Activated T-cell treated with anti-CD3 and anti-CD28 coated beads for 24 hours (primary cell): ENCODE data around the gene GRIN2C.

Source experiments
- DNase-seq: peaks from one replicate; pipeline ENCODE4 v3.0.0-alpha.2; 2020; ENCODE audit warnings: low read depth

GRIN2C gene

DNA sequence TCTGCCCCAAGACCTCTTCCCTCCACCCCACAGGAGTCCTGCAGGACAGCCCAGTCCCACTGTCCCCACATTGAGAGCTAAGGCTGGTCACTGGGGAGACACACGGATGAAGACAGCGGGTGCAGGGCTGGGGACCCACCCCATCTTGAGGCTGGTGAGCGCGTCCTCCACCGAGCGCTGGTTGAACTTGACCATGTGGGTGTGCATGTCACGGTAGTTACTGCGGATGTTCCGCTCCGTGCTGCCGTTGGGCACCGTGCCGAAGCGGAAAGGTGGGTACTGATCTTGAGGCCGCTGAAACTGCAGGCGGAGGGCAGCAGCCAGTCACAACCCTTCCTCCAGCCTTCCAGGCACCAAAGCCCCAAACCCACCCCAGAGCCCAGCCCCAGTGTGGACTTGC is 13.1 kb downstream of the GRIN2C start:
- DNase-seq = no peak

GRCh38 chr17:74843352-74843627 is 16.4 kb downstream of the GRIN2C start:
- DNase-seq = no peak

GRCh38 chr17:74842599-74843351 is 16.9 kb downstream of the GRIN2C start:
- no peak for DNase-seq

GRCh38 chr17:74842146-74842598 is 17.5 kb downstream of the GRIN2C start:
- DNase-seq = no peak

DNA sequence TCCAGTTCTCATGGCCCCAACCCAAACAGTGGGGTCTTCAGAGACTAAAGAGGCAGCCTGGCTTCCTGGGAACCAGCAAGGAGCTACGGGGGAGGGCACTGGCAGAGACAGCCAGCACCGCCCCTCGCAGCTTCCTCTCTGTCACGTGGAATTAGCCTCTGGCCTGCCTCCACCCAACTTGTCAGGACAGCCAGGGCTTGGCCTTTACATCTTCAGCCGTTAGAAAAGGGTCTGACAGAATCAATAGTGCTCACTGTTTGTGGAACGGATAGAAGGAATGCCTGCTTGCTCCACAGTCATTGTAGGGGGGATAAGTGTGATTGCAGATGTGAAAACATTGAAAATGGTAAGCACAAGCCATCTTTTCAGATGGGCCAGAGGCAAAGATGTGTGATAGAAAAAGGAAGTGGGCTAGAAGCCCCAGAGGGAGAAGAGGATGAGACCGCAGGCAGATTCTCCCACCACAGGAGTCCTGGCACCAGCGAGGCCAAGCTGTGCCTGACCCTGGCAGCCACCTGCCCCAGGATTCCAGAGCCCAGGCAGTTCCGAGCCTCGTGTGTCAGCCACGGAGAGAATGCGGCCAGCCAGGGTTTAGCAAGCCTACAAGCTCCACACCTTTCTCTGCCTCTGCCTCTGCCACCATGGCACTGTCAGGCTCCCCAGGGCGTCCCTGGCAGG is 18.6 kb downstream of the GRIN2C start:
- DNase-seq = no peak

DNA sequence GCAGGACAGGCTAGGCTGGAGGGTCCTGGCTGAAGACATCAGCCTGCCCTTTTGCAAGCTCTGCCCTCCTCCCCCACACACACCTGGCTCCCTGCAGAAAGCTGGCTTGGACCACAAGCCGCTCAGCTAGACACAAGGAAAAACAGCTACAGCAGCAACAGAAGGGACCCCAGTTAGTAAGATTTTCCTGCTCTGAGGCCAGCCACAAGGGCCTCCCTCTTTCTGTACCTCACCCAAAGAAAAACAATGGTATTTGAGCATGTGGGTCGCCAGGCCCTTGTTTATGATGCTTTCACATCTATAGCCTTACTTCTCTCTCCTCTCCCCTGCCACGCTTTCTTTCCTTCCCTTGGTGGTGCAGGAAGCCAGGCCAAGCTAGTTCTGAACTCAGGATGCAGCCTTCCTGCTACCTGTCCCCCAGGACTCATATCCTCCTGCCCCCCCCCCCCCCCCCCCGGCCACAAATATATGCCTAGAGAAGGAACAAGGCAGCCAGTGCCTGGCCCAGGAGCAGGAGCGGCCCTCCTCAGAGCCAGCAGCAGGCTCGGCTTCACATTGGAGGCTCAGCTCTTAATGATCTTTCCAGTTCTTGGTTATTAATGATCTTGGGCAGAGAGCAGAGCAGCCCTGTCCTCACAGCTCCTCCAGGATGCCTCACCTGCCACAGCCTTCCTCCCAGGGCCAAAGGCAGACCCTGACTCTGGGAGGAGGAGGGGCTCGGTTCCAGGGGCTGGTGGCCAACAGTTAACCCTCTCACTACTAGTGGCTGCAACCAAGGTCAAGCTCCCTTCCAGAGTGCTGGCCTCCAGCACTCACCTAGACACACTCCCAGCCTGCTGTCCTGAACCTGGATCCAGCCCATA is 19.5 kb downstream of the GRIN2C start:
- DNase-seq = no peak

- DNase-seq = no peak
Observed at GRCh38 chr17:74838274-74838673, 21.4 kb downstream of the GRIN2C start.

DNA sequence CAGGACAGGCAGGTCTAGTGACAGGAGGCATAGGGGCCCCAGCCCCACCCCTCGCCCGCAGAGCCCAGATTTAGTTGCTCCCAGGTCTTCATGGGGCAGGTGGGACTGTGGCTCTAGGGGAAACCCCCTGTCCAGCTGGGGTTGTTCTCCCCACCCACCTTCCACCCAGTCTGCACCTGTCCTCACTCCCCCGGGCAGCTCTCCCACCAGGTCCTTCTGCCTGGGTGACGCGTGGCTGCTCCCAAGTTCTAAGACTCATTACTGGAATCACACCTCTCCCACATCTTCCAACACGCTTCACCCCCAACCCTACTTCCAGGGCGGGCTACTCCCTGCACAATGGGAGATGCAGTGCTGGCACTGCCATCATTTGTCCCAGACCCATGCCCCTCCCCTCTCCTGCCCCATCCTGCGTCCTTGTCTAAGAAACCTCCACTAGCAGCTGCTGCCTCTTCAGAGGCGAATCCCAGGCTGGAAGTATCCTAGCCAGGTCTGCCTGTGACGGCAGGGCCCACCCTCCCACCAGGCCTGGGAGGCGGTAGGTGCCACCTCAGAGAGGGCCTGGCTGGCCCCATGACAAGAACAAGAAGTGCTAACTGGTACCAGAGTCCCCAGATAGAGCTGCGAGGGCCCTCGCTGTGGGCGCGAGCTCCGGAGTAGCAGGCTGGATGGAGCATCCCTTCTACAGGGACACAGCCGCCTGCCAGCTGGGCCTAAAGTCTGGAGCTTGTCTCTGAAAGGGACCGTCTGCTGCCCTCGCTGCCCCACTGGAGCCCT is 22.8 kb downstream of the GRIN2C start:
- DNase-seq = no peak

GRCh38 chr17:74836191-74836590 is 23.5 kb downstream of the GRIN2C start:
- no peak for DNase-seq

- DNase-seq = no peak
Observed at GRCh38 chr17:74833501-74834377, 25.9 kb downstream of the GRIN2C start.

DNA sequence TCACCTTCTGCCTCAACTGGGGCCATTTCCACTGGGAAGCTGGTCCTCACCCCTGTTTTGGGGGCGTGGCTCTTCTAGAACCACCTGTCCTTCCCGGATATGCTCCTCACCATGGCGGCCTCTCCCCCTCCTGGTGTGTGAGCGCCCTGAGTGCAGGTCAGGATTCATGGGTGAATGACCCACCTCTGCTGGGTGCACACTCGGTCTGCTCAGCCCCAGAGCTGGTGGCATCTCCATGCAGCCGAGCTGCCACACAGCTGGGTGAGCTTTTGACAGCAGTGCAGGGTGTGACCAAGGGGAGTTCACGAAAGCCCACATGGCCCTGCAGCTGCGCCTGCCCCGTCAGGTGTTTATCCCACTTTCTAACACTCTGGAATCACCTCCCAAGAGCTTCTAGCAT is 27.3 kb downstream of the GRIN2C start:
- no peak for DNase-seq

GRCh38 chr17:74831444-74832146 is 28.1 kb downstream of the GRIN2C start:
- DNase-seq = no peak

DNA sequence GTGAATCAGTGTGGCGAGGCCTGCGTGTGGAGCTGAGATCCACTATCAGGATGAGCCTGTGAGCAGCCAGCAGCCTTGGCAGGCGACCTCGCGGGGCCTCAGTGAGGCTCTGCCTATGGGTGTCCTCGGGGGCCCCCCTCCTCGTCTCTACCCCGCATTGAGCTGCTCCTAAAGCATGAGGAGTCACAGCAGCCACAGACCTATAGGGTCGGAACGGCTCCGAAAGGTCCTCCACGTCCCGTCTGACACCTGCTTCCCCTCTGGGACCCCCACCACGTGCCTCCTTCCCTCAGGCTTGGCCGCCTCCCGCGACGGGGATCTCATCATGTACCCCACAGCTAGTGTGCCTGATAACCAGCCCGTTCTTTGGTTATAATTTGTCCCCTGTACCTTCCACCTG is 28.8 kb downstream of the GRIN2C start:
- DNase-seq = no peak

- no peak for DNase-seq
Observed at GRCh38 chr17:74827800-74828199, 31.9 kb downstream of the GRIN2C start.

- no peak for DNase-seq
Observed at GRCh38 chr17:74825952-74826719, 33.5 kb downstream of the GRIN2C start.

- no peak for DNase-seq
Observed at GRCh38 chr17:74824961-74825627, 34.6 kb downstream of the GRIN2C start.

- no peak for DNase-seq
Observed at GRCh38 chr17:74822939-74823367, 36.7 kb downstream of the GRIN2C start.

DNA sequence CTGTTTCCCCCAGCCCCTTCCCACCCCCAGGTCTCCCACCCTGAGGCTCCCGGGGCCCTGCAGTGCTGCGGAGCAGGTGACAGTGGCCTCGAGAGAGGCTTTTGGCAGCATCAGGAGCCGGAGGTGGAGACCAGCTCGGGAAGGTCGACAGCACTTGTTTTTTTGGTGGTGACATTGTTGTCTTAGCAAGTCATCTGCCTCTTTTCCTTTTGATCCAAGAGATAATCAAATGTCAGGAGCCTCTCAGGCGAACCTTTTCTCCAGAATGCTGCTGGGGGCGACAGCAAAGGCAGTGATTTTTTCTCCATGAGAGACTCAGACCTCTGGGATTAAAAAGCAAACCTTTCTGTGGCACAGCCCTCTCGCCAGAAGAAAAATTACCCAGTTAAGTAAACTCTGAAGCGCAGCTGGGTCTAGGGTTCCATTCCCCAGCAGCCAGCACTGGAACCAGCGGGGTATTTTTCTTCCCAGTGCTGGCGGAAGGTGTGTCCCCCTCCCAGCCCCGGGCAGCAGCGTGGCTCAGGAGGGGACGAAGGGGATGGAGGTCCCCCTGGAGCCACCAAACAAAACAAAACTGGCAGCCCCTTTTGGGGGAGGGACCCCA is 37.2 kb downstream of the GRIN2C start:
- no peak for DNase-seq
